GM23248 (cell line): ENCODE data around the gene ACTL8. TPM values are rescaled to one million over a fixed set of nuclear protein-coding genes. Genes with fewer than 3 reads are reported as not detected.

Experiments
- DNase-seq: peaks from one replicate; pipeline ENCODE4 v3.0.0-alpha.2; 2015
- H2AFZ ChIP-seq: fragments of 200-600 bp; sonication (generic); 2 replicates; pipeline ENCODE4 v1.6.1; 2016; ENCODE audit warnings: antibody characterized with exemption
- H3F3A ChIP-seq: fragments of 200-600 bp; sonication (generic); 2 replicates; pipeline ENCODE4 v1.6.1; 2016; ENCODE audit warnings: mild to moderate bottlenecking, antibody characterized with exemption, mixed run types; ENCODE audit not compliant: insufficient read depth
- H3K27ac ChIP-seq: fragments of 200-600 bp; sonication (generic); 2 replicates; pipeline ENCODE4 v1.5.1; 2016; ENCODE audit warnings: mild to moderate bottlenecking
- H3K27me3 ChIP-seq: fragments of 200-600 bp; sonication (generic); replicated peaks from 2 replicates; pipeline ENCODE4 v1.6.1; 2016; ENCODE audit warnings: mild to moderate bottlenecking; ENCODE audit not compliant: insufficient read depth
- H3K36me3 ChIP-seq: fragments of 200-600 bp; sonication (generic); 2 replicates; pipeline ENCODE4 v1.6.1; 2016; ENCODE audit warnings: low read depth, mild to moderate bottlenecking
- H3K4me1 ChIP-seq: fragments of 200-600 bp; sonication (generic); 2 replicates; pipeline ENCODE4 v1.6.1; 2016; ENCODE audit warnings: mild to moderate bottlenecking; ENCODE audit not compliant: insufficient read depth
- H3K4me2 ChIP-seq: fragments of 200-600 bp; sonication (generic); one replicate; pipeline ENCODE4 v1.6.1; 2016; ENCODE audit warnings: mild to moderate bottlenecking; ENCODE audit not compliant: unreplicated experiment
- H3K4me3 ChIP-seq: fragments of 200-600 bp; sonication (generic); 2 replicates; pipeline ENCODE4 v1.5.1; 2016; ENCODE audit warnings: mild to moderate bottlenecking
- H3K79me2 ChIP-seq: fragments of 200-600 bp; sonication (generic); 2 replicates; pipeline ENCODE4 v1.6.1; 2016; ENCODE audit warnings: mild to moderate bottlenecking; ENCODE audit not compliant: insufficient read depth
- H3K9ac ChIP-seq: fragments of 200-600 bp; sonication (generic); 2 replicates; pipeline ENCODE4 v1.6.1; 2016; ENCODE audit warnings: mild to moderate bottlenecking
- H3K9me2 ChIP-seq: fragments of 200-600 bp; sonication (generic); 2 replicates; pipeline ENCODE4 v1.6.1; 2016; ENCODE audit warnings: mixed run types, mild to moderate bottlenecking, moderate library complexity; ENCODE audit not compliant: insufficient read depth
- H3K9me3 ChIP-seq: fragments of 200-600 bp; sonication (generic); one replicate; pipeline ENCODE4 v1.6.1; 2017; ENCODE audit warnings: low read depth
- H4K20me1 ChIP-seq: fragments of 200-600 bp; sonication (generic); 2 replicates; pipeline ENCODE4 v1.6.0; 2016; ENCODE audit not compliant: insufficient read depth
- EZH2 ChIP-seq: fragments of 200-600 bp; sonication (generic); IDR thresholded peaks from 2 replicates; pipeline ENCODE4 v1.6.1; 2018; ENCODE audit warnings: antibody characterized with exemption, mild to moderate bottlenecking; ENCODE audit not compliant: insufficient read depth, poor library complexity, severe bottlenecking
- EZH2phosphoT487 ChIP-seq: fragments of 200-600 bp; sonication (generic); IDR thresholded peaks from 2 replicates; pipeline ENCODE4 v1.6.1; 2018; ENCODE audit warnings: antibody characterized with exemption, moderate library complexity, mild to moderate bottlenecking, low read depth; ENCODE audit not compliant: insufficient read depth
- WGBS, 2 experiments: methylation state at CpG; one replicate each; pipeline ENCODE4 v1.1.6; 2015 to 2017; ENCODE audit warnings: low lambda C conversion rate in 2 of 2, low coverage in 1 of 2; ENCODE audit errors: missing lambda C conversion rate in 2 of 2; 5-methylcytosine and 5-hydroxymethylcytosine counted together
- in situ Hi-C: fragments of 300-500 bp; cut with MboI; formaldehyde crosslinking; loops from 2 replicates; pipeline ENCODE4 v1.15.0; 2020
- polyA plus RNA-seq: library from polyadenylated mRNA; unstranded; fragments of >200 nt; fragmentation: Nextera tagmentation; extraction: Ambion mirVana; gene quantifications from 2 replicates; pipeline ENCODE4 v1.2.1, GENCODE V29; 2016
- total RNA-seq: library from RNA; depleted of rRNA; stranded (reverse); fragments of >200 nt; shearing (Covaris generic); gene quantifications from 2 replicates; pipeline ENCODE4 v1.2.3, GENCODE V29; 2014

ACTL8 gene
- total and polyA plus RNA-seq, 2 experiments from 2014 or later: 0.11 TPM; not detected in 1

- H3K27ac ChIP-seq: no peak overlapping the region
- H3K4me1 ChIP-seq: no peaks in the 10 kb centered on the region
- H3F3A ChIP-seq: no peaks in the 10 kb centered on the region
- 49 to 59% methylated on average over 3 of the region's 3 CpGs for WGBS, 2 experiments
- H3K36me3 ChIP-seq: no peaks in the 10 kb centered on the region
- peak; percentile 51 for DNase-seq
- H2AFZ ChIP-seq: no peak overlapping the region
- no peaks in the 10 kb centered on the region; the same call in 1 of the 2 replicates for H3K27me3 ChIP-seq
- no peaks in the 10 kb centered on the region for H3K9me3 ChIP-seq
- no peak overlapping the region for H3K4me2 ChIP-seq
- H3K9ac ChIP-seq: no peak overlapping the region
- no peak overlapping the region for H3K4me3 ChIP-seq
- H4K20me1 ChIP-seq: no peaks in the 10 kb centered on the region
- H3K9me2 ChIP-seq: no peaks in the 10 kb centered on the region
- TF ChIP-seq EZH2phosphoT487 (no peak), EZH2 (no peak)
- in situ Hi-C loops: no loop called here
- no peaks in the 10 kb centered on the region for H3K79me2 ChIP-seq
Measured at GRCh38 chr1:17849216-17849615, 94.1 kb downstream of the ACTL8 start.

- Histone ChIP-seq H4K20me1 (no peaks in the 10 kb centered on the region), H2AFZ (no peak overlapping the region), H3K79me2 (no peaks in the 10 kb centered on the region), H3K27ac (no peak overlapping the region), H3F3A (no peaks in the 10 kb centered on the region), H3K9me3 (no peaks in the 10 kb centered on the region), H3K36me3 (no peaks in the 10 kb centered on the region), H3K4me2 (no peak overlapping the region), H3K9ac (no peak overlapping the region), H3K9me2 (no peaks in the 10 kb centered on the region), H3K27me3 (no peaks in the 10 kb centered on the region; the same call in 1 of the 2 replicates), H3K4me3 (no peak overlapping the region), H3K4me1 (no peaks in the 10 kb centered on the region)
- DNase-seq: no peak
- in situ Hi-C loops: no loop called here
- TF ChIP-seq EZH2phosphoT487 (no peak), EZH2 (no peak)
- WGBS, 2 experiments: 62 to 64% methylated on average over 8 of the region's 8 CpGs
Measured at GRCh38 chr1:17851056-17851455, 95.9 kb downstream of the ACTL8 start.

GRCh38 chr1:17852383-17852782, 97.2 kb downstream of the ACTL8 start:
- no peak for DNase-seq
- Histone ChIP-seq H3K36me3 (no peaks in the 10 kb centered on the region), H2AFZ (no peak overlapping the region), H3K4me1 (no peaks in the 10 kb centered on the region), H3K27ac (no peak overlapping the region), H3K9me3 (no peaks in the 10 kb centered on the region), H3F3A (no peaks in the 10 kb centered on the region), H3K79me2 (no peaks in the 10 kb centered on the region), H3K9me2 (no peaks in the 10 kb centered on the region), H3K9ac (no peak overlapping the region), H3K4me2 (no peak overlapping the region), H4K20me1 (no peaks in the 10 kb centered on the region), H3K4me3 (no peak overlapping the region), H3K27me3 (no peaks in the 10 kb centered on the region)
- in situ Hi-C loops: no loop called here
- TF ChIP-seq EZH2phosphoT487 (no peak), EZH2 (no peak)
- WGBS, 2 experiments: 90 to 93% methylated on average over 5 of the region's 5 CpGs

- Histone ChIP-seq H3K9me2 (no peaks in the 10 kb centered on the region), H3K36me3 (no peaks in the 10 kb centered on the region), H3K79me2 (no peaks in the 10 kb centered on the region), H3K27me3 (no peaks in the 10 kb centered on the region), H3K4me1 (no peaks in the 10 kb centered on the region), H3K27ac (no peak overlapping the region), H3K4me3 (no peak overlapping the region), H2AFZ (no peak overlapping the region), H3K4me2 (no peak overlapping the region), H4K20me1 (no peaks in the 10 kb centered on the region), H3F3A (no peaks in the 10 kb centered on the region), H3K9me3 (no peaks in the 10 kb centered on the region), H3K9ac (no peak overlapping the region)
- in situ Hi-C loops: no loop called here
- WGBS, 2 experiments: 80 to 82% methylated on average over 11 of the region's 11 CpGs
- TF ChIP-seq EZH2 (no peak), EZH2phosphoT487 (no peak)
- DNase-seq: no peak
Measured at GRCh38 chr1:17853241-17853935, 98.3 kb downstream of the ACTL8 start.
